ENCODE results near the gene ARHGAP8. TPM values are rescaled to one million over a fixed set of nuclear protein-coding genes. Genes with fewer than 3 reads are reported as not detected.

Gene ARHGAP8
- total RNA-seq, 1 donor = not detected

- H3K4me3 ChIP-seq (ENCODE audit: low read depth, low read length) = no peak overlapping the region
- no peak for DNase-seq (ENCODE audit: low read depth)
- no peak for TF ChIP-seq CTCF (IDR thresholded peaks at IDR 0.05; ENCODE audit: insufficient read depth, low read length)
Measured at GRCh38 chr22:44754998-44755397, 2.6 kb downstream of the ARHGAP8 start.

- no peak for DNase-seq (ENCODE audit: low read depth)
- no peak overlapping the region for H3K4me3 ChIP-seq (ENCODE audit: low read depth, low read length)
- TF ChIP-seq CTCF (IDR thresholded peaks at IDR 0.05; ENCODE audit: insufficient read depth, low read length) = no peak
Measured at GRCh38 chr22:44755417-44755816, 3.0 kb downstream of the ARHGAP8 start.

DNA sequence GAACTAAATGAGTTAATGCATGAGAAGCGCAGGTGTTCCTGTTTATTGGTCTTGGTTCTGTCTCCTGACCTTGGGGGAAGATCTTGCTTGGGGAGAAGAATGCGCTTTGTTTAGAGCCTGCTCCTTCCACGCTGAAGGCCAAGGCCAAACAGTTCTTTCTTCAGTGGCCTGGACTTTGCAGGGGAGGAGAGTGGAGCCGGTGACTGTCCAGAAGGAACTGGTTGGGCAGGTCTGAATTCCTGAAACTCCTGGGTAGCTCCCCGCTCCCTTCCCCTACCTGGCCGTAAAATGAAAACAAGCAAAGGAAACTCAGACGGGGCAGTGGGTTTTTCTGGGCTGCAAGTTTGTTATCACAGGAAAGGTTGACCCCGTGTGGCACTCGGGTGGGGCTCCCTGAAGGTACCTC, 3.6 kb downstream of the ARHGAP8 start:
- H3K4me3 ChIP-seq (ENCODE audit: low read depth, low read length) = no peak overlapping the region
- no peak for DNase-seq (ENCODE audit: low read depth)
- TF ChIP-seq CTCF (IDR thresholded peaks at IDR 0.05; ENCODE audit: insufficient read depth, low read length) = no peak

DNA sequence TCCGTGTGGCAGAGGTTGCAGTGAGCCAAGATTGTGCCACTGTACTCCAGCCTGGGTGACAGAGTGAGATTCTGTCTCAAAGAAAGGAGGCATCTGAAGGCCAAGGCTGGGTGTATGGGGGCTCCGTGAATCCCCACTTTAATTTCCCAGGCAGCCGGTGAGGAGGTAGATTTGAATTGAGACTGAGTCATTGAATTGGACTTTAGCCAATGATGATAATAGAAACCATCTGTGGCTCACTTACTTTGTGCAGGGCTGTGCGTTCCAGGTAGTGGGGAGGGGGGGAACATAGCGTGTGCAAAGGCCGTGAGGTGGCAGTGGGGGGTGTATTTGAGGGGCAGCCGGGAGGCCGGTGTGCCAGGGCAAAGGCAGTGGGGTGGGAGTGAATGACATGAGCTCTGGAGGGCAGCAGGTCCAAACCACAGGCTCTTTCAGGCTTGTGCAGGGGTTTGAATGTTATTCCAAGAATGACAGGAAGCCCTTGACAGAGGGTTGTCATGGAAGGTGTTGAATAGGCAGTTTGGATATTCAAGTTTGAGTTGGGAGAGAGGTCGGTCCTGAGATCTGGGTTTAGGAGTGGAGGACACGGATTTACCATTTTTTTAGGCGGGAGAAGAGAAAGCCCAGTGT, 6.1 kb downstream of the ARHGAP8 start:
- peak; percentile 70 for DNase-seq (ENCODE audit: low read depth)
- TF ChIP-seq CTCF (IDR thresholded peaks at IDR 0.05; ENCODE audit: insufficient read depth, low read length) = no peak

DNA sequence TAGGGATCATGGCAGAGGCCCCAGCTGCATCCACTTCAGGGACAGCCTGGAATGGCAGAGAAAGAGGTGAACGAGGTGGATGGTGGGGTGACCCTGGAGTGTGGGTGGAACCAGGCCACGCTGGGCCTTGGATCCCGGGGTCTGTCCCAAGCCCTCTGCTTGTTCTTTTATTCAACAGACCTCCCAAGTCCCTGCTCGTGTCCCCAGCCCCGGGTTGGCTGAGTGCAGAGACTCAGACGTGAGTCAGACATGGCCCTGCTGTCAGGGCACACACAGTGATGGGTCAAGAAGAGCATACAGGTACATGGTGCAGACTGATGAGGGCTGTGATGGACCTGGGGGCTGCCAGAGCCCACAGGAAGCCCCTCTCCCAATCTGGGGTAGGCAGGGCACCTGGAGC, 6.6 kb downstream of the ARHGAP8 start:
- no peak for DNase-seq (ENCODE audit: low read depth)
- no peak overlapping the region for H3K4me3 ChIP-seq (ENCODE audit: low read depth, low read length)
- TF ChIP-seq CTCF (IDR thresholded peaks at IDR 0.05; ENCODE audit: insufficient read depth, low read length) = no peak

More for the DNA sequence above, 6.1 kb downstream of the ARHGAP8 start:
- no peak overlapping the region for H3K4me3 ChIP-seq (ENCODE audit: low read depth, low read length)

- H3K4me3 ChIP-seq (ENCODE audit: low read depth, low read length) = no peak overlapping the region
- DNase-seq (ENCODE audit: low read depth) = no peak
- TF ChIP-seq CTCF (IDR thresholded peaks at IDR 0.05; ENCODE audit: insufficient read depth, low read length) = no peak
Measured at GRCh38 chr22:44759430-44760310, 7.3 kb downstream of the ARHGAP8 start.

All from fibroblast of the aortic adventitia (primary cell).